Skeletal muscle tissue (tissue), 5 donors: ENCODE measurements around the gene PCDHA1. TPM values are rescaled to one million over a fixed set of nuclear protein-coding genes. Genes with fewer than 3 reads are reported as not detected.

ENCODE experiments used
- H3K27ac ChIP-seq: one replicate; pipeline ENCODE4 v1.7.0; 2013; ENCODE audit warnings: mild to moderate bottlenecking, low read depth, low read length, inconsistent platforms
- H3K27me3 ChIP-seq, 3 donors: one replicate each; pipeline ENCODE4 v1.7.0; 2013; ENCODE audit warnings: low read length in 3 of 3; ENCODE audit not compliant: control insufficient read depth in 3 of 3, insufficient read depth in 3 of 3
- H3K36me3 ChIP-seq, 3 donors: one replicate each; pipeline ENCODE4 v1.7.0; 2013; ENCODE audit warnings: low read length in 3 of 3; ENCODE audit not compliant: control insufficient read depth in 3 of 3, insufficient read depth in 3 of 3
- H3K4me1 ChIP-seq, 3 donors: one replicate each; pipeline ENCODE4 v1.7.0; 2013; ENCODE audit warnings: low read length in 3 of 3, mild to moderate bottlenecking in 3 of 3; ENCODE audit not compliant: control insufficient read depth in 3 of 3, insufficient read depth in 3 of 3
- H3K4me3 ChIP-seq, 3 donors: one replicate each; pipeline ENCODE4 v1.7.0; 2013; ENCODE audit warnings: low read length in 3 of 3
- H3K9ac ChIP-seq, 3 donors: one replicate each; pipeline ENCODE4 v1.7.0; 2013; ENCODE audit warnings: low read length in 3 of 3, mild to moderate bottlenecking in 3 of 3, moderate library complexity in 2 of 3, low read depth in 1 of 3
- H3K9me3 ChIP-seq, 3 donors: one replicate each; pipeline ENCODE4 v1.7.0; 2013; ENCODE audit warnings: low read length in 3 of 3; ENCODE audit not compliant: control insufficient read depth in 3 of 3
- small RNA-seq: library from RNA; depleted of rRNA; stranded (forward); fragments of <200 nt; gene quantifications from one replicate; pipeline ENCODE3, GENCODE V24; 2014
- total RNA-seq: library from RNA; depleted of rRNA; stranded (reverse); fragments of >200 nt; gene quantifications from one replicate; pipeline ENCODE4 v1.2.3, GENCODE V29; 2014
- donor health status: Osteomylitis.

Gene PCDHA1
- total RNA-seq, 1 donor from 2014 or later, result not detected

- H3K9ac ChIP-seq, result no peak overlapping the region
- no peaks in the 10 kb centered on the region for H3K27me3 ChIP-seq
- no peak overlapping the region for H3K27ac ChIP-seq
- peaks cover 8 to 12% (median 11%) of the 10 kb centered on the region in 3 donors for H3K4me1 ChIP-seq
- H3K36me3 ChIP-seq, result no peaks in the 10 kb centered on the region
- H3K4me3 ChIP-seq, result peak overlapping the region; percentile 53 to 75 (median 64)
- H3K9me3 ChIP-seq, result peaks cover 0 to 3% (median 0%) of the 10 kb centered on the region in 3 donors
Measured at GRCh38 chr5:141040093-141040770, 254.3 kb downstream of the PCDHA1 start.

DNA sequence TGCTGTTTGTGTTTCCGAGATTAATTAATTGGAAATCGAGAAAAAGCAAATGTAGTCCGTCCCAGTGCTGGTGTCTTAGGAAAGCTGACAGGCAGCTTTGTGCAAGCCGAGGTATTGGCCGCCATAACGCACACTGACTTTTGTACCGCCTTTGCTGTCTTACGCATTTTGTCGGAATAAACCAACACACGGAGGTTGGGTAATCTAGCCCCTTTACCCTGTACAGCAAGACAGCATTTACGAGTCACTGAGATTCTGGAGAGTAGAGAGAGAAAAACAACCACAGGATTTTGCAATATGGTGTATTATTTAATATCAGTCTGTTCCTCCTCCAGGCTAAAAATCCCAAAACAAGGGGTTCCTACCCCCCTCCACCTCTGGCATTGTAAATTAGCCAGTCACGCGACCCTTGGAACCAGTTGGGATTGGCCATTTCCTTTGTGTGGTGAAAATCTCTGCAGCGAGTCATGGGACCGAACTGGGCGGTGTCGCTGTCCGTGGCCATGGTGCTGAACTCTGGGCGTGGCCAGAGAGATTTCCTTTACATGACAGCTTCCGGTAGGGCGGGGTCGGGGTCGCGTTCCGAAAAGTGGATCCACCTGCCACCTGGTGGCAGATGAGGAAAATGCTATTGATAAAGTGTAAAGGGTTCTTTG is 255.0 kb downstream of the PCDHA1 start:
- H3K27me3 ChIP-seq, result no peaks in the 10 kb centered on the region
- no peaks in the 10 kb centered on the region for H3K36me3 ChIP-seq
- H3K9me3 ChIP-seq, result peaks cover 0 to 3% (median 0%) of the 10 kb centered on the region in 3 donors
- no peak overlapping the region for H3K9ac ChIP-seq
- H3K4me3 ChIP-seq, result peak overlapping the region; percentile 53 to 75 (median 64)
- H3K4me1 ChIP-seq, result peaks cover 8 to 12% (median 11%) of the 10 kb centered on the region in 3 donors
- H3K27ac ChIP-seq, result no peak overlapping the region

DNA sequence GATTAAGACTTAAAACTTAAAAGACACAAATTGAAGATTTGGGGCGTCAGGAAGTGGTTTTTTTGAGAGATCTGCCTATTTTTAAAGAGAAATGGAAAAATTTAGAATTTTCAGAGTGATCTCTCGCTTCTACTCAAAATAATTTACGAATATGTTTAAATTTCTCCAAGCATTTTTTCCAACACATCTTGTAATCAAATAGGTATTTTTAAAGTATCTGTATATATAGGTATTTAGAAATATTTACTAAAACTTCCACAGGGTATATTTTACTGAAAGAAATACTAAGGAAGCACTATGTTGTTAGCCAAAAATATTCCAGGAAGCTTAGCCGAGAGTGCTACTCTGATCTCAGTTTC is 255.5 kb downstream of the PCDHA1 start:
- Histone ChIP-seq H3K27me3 (no peaks in the 10 kb centered on the region), H3K4me3 (no peak overlapping the region)

GRCh38 chr5:141042555-141042954 is 256.6 kb downstream of the PCDHA1 start:
- Histone ChIP-seq H3K27me3 (no peaks in the 10 kb centered on the region), H3K4me1 (peaks cover 8 to 12% (median 11%) of the 10 kb centered on the region in 3 donors), H3K27ac (no peak overlapping the region), H3K4me3 (no peak overlapping the region), H3K9me3 (peaks cover 0 to 3% (median 0%) of the 10 kb centered on the region in 3 donors), H3K9ac (no peak overlapping the region), H3K36me3 (no peaks in the 10 kb centered on the region)

More for the DNA sequence above, 255.5 kb downstream of the PCDHA1 start:
- H3K27ac ChIP-seq, result no peak overlapping the region
- H3K9ac ChIP-seq, result no peak overlapping the region
- H3K9me3 ChIP-seq, result peaks cover 0 to 3% (median 0%) of the 10 kb centered on the region in 3 donors
- H3K4me1 ChIP-seq, result peaks cover 8 to 12% (median 11%) of the 10 kb centered on the region in 3 donors
- no peaks in the 10 kb centered on the region for H3K36me3 ChIP-seq

GRCh38 chr5:141050622-141051520 is 264.9 kb downstream of the PCDHA1 start, which contains the start of gene PCDHB1:
Gene PCDHB1, plus strand, starts transcription at chr5:141051374. Its CDS starts 97 bp downstream, at chr5:141051471.
- Histone ChIP-seq H3K4me3 (peak within 1 kb of the TSS; percentile 68 to 80 (median 79)), H3K4me1 (peaks cover 0 to 13% (median 4%) of the 10 kb centered on the region in 3 donors), H3K9ac (peak within 1 kb of the TSS in 1 of 3 donors; percentile 63), H3K9me3 (peaks cover 0 to 7% (median 2%) of the 10 kb centered on the region in 3 donors), H3K36me3 (no peaks in the 10 kb centered on the region), H3K27ac (no peak within 1 kb of the TSS), H3K27me3 (peaks cover 3 to 18% (median 9%) of the 10 kb centered on the region in 3 donors)

- Histone ChIP-seq H3K36me3 (no peaks in the 10 kb centered on the region), H3K9me3 (peaks cover 0 to 7% (median 2%) of the 10 kb centered on the region in 3 donors), H3K4me3 (peak overlapping the region; percentile 68 to 80 (median 79)), H3K27me3 (peaks cover 3 to 18% (median 9%) of the 10 kb centered on the region in 3 donors), H3K27ac (no peak overlapping the region), H3K9ac (peak overlapping the region in 1 of 3 donors; percentile 63), H3K4me1 (peaks cover 0 to 13% (median 4%) of the 10 kb centered on the region in 3 donors)
Measured at GRCh38 chr5:141051521-141051866, 265.6 kb downstream of the PCDHA1 start.

Small RNAs within 50 kb of the gene (small RNA-seq; reads per million reads assigned to genes)
- not detected for gene AC010223.1

Other genes with a start within 250 kb of the PCDHA1 start
- not detected for gene EIF4EBP3, start 238.5 kb upstream of the PCDHA1 start, total RNA-seq
- gene SRA1, start 228.7 kb upstream of the PCDHA1 start, total RNA-seq, result 15.1 TPM
- 7.3 TPM for gene APBB3, start 221.5 kb upstream of the PCDHA1 start, total RNA-seq
- gene SLC35A4, start 221.3 kb upstream of the PCDHA1 start, total RNA-seq, result 7.3 TPM
- gene CD14, start 153.0 kb upstream of the PCDHA1 start, total RNA-seq, result 39.7 TPM
- 2.6 TPM for gene TMCO6, start 146.7 kb upstream of the PCDHA1 start, total RNA-seq
- 42.8 TPM for gene NDUFA2, start 138.5 kb upstream of the PCDHA1 start, total RNA-seq
- gene IK, start 138.3 kb upstream of the PCDHA1 start, total RNA-seq, result 60.5 TPM
- 9.4 TPM for gene WDR55, start 121.2 kb upstream of the PCDHA1 start, total RNA-seq
- gene DND1, start 112.6 kb upstream of the PCDHA1 start, total RNA-seq, result not detected
- gene HARS1, start 94.8 kb upstream of the PCDHA1 start, total RNA-seq, result 40.2 TPM
- 15.7 TPM for gene HARS2, start 94.7 kb upstream of the PCDHA1 start, total RNA-seq
- gene ZMAT2, start 85.7 kb upstream of the PCDHA1 start, total RNA-seq, result 33.4 TPM
- gene PCDHA2, start 8.7 kb downstream of the PCDHA1 start, total RNA-seq, result under 0.01 TPM
- not detected for gene PCDHA3, start 14.9 kb downstream of the PCDHA1 start, total RNA-seq
- 0.52 TPM for gene PCDHA4, start 20.9 kb downstream of the PCDHA1 start, total RNA-seq
- gene PCDHA5, start 35.5 kb downstream of the PCDHA1 start, total RNA-seq, result not detected
- gene PCDHA6, start 41.8 kb downstream of the PCDHA1 start, total RNA-seq, result under 0.01 TPM
- 0.52 TPM for gene PCDHA7, start 48.1 kb downstream of the PCDHA1 start, total RNA-seq
- 0.52 TPM for gene PCDHA8, start 55.0 kb downstream of the PCDHA1 start, total RNA-seq
- 0.52 TPM for gene PCDHA9, start 62.2 kb downstream of the PCDHA1 start, total RNA-seq
- under 0.01 TPM for gene PCDHA10, start 69.8 kb downstream of the PCDHA1 start, total RNA-seq
- gene PCDHA11, start 82.8 kb downstream of the PCDHA1 start, total RNA-seq, result under 0.01 TPM
- gene PCDHA12, start 89.2 kb downstream of the PCDHA1 start, total RNA-seq, result not detected
- gene PCDHA13, start 96.0 kb downstream of the PCDHA1 start, total RNA-seq, result under 0.01 TPM
- gene PCDHAC1, start 140.2 kb downstream of the PCDHA1 start, total RNA-seq, result 0.52 TPM
- 2.1 TPM for gene PCDHAC2, start 180.3 kb downstream of the PCDHA1 start, total RNA-seq